Hepatocyte (in vitro differentiated cells): ENCODE data around the gene MRPS10.

Experiments
- EZH2 ChIP-seq: fragments of 200-600 bp; sonication (generic); IDR thresholded peaks from 2 replicates; pipeline ENCODE4 v1.6.1; 2016; ENCODE audit warnings: antibody characterized with exemption, mild to moderate bottlenecking, borderline replicate concordance
- EZH2phosphoT487 ChIP-seq: fragments of 200-600 bp; sonication (generic); IDR thresholded peaks from one replicate; pipeline ENCODE4 v1.6.1; 2018; ENCODE audit warnings: antibody characterized with exemption, mild to moderate bottlenecking, low read depth, moderate library complexity; ENCODE audit not compliant: unreplicated experiment, severe bottlenecking
- TF ChIP-seq, protein P1 (sequence below): fragments of 200-600 bp; sonication (generic); IDR thresholded peaks from 2 replicates; pipeline ENCODE4 v1.5.1; 2016; ENCODE audit warnings: antibody characterized with exemption, mild to moderate bottlenecking; ENCODE audit not compliant: poor library complexity

GRCh38 chr6:42194056-42194455 is 23.6 kb downstream of the MRPS10 start:
- TF ChIP-seq, protein P1, sequence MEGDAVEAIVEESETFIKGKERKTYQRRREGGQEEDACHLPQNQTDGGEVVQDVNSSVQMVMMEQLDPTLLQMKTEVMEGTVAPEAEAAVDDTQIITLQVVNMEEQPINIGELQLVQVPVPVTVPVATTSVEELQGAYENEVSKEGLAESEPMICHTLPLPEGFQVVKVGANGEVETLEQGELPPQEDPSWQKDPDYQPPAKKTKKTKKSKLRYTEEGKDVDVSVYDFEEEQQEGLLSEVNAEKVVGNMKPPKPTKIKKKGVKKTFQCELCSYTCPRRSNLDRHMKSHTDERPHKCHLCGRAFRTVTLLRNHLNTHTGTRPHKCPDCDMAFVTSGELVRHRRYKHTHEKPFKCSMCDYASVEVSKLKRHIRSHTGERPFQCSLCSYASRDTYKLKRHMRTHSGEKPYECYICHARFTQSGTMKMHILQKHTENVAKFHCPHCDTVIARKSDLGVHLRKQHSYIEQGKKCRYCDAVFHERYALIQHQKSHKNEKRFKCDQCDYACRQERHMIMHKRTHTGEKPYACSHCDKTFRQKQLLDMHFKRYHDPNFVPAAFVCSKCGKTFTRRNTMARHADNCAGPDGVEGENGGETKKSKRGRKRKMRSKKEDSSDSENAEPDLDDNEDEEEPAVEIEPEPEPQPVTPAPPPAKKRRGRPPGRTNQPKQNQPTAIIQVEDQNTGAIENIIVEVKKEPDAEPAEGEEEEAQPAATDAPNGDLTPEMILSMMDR = no peak
- TF ChIP-seq EZH2 = no peak
- no peak for TF ChIP-seq EZH2phosphoT487
